Activated CD4-positive, alpha-beta T cell treated with anti-CD3 and anti-CD28 coated beads, Interleukin-10, Interleukin-2, amounts not matched to agents 100 ng/mL and 50 ng/mL, durations not matched to agents 16 hours and 8 hours (primary cell): ENCODE measurements around the gene TMC1.

ENCODE experiments used
- DNase-seq: peaks from one replicate; pipeline ENCODE4 v3.0.0-alpha.2; 2020

TMC1 gene

DNA sequence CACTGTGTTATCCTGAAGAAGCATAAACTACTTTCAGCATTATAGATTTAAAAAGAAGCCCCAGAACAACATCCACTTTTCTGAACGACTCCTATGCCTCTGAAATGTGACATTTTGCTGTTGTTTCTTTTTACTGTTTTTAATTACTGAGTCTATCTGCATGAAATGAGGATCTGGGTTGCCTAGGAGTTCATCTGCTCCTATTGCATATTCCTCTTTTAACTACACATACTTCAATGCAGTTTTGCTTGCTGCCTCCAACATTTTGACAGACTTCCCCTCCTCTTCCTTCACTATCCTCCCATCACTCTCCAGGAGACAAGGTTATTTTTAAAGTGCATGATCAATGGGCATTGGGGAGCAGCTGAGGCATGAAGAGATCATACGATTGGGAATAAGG lies 164.5 kb downstream of the TMC1 start:
- no peak for DNase-seq

- DNase-seq: no peak
Measured at GRCh38 chr9:72687331-72687730, 165.9 kb downstream of the TMC1 start.

DNA sequence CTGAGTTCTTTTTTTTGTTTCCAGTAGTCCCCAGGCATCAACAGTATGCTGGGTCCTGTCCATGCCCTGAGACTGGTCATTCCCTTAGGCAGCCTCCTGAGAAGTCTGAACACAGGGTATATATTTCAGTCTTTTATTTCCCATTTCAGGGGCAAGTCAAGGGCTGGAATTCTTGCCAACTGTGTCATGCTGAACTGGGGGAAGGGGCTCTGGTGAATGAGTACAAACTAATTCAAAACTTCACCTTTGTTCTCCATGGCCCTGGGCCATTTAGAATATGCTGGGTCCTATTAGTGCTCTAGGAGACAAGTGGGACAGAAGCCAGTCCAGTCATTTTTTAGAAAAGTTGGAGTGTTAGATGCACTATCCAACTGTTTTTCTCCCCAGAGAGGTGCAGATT lies 170.3 kb downstream of the TMC1 start:
- no peak for DNase-seq

GRCh38 chr9:72695365-72695764 lies 174.0 kb downstream of the TMC1 start:
- no peak for DNase-seq

DNA sequence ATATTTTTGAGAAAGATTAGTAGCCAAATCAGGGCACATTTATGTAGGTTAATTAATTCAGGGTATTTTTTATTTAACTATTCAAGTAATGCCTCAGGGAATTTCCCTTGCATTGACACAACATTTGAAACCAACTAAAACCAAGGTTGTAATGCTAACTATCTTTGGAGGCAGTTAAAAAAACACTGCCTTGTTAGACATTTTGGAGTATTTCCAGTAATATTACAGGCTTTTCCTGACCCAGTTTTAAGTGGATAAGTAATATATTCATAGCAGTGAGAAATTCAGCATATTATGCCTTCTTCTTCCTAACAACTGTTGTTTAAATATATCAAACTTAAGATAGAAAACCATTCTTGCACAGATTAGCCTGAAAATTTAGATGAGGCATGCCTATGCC lies 175.1 kb downstream of the TMC1 start:
- DNase-seq: no peak

- no peak for DNase-seq
Measured at GRCh38 chr9:72701510-72701909, 180.1 kb downstream of the TMC1 start.

GRCh38 chr9:72703574-72703973 lies 182.2 kb downstream of the TMC1 start:
- no peak for DNase-seq

DNA sequence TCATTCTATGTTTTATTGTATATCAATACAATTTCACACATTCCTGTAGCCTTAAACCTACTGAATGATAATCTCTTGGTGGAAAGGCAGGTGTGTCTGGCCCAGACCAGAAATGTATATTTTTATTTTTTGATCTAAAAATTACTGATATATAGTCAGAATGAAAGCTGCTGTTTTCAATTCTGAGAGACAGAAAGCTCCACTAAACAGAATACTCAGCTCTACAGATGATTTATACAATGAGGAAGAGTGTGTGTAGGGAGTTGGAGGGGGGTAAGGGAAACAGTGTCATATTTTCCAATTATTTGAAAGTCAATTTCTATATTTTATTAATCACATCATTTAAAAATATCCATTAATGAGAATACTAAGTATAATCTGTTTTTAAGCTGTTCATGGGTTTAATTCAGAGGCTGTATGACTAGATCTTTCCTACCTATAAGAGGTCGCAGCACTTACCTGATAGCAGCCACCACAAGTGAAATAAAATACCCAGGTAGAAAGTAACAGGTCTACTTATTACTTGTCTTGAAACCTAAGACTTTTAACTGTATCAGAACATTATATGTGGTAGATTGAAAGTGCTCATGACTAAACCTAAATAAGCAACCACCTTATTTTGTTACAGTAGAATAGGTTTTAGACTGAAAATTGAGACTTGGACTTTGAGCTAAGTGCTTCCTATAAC lies 183.4 kb downstream of the TMC1 start:
- DNase-seq: no peak

DNA sequence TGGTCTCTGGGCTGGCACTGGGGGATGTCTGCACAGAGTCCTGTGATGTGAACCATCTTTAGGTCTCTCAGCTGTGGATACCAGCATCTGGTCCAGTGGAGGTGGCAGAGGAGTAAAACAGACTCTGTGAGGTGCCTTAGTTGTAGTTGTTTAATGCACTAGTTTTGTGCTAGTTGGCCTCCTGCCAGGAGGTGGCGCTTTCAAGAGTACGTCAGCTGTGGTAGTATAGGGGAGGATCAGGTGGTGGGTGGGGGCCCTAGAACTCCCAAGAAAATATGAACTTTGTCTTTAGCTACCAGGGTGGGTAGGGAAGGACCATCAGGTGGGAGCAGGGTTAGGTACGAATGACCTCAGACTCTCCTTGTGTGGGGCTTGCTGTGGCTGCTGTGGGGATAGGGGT lies 197.1 kb downstream of the TMC1 start:
- peak; percentile 6 for DNase-seq

GRCh38 chr9:72721067-72721466 lies 199.7 kb downstream of the TMC1 start:
- no peak for DNase-seq

GRCh38 chr9:72726947-72727346 lies 205.5 kb downstream of the TMC1 start:
- no peak for DNase-seq

GRCh38 chr9:72728031-72728770 lies 206.8 kb downstream of the TMC1 start:
- no peak for DNase-seq

- no peak for DNase-seq
Measured at GRCh38 chr9:72733895-72734294, 212.5 kb downstream of the TMC1 start.

DNA sequence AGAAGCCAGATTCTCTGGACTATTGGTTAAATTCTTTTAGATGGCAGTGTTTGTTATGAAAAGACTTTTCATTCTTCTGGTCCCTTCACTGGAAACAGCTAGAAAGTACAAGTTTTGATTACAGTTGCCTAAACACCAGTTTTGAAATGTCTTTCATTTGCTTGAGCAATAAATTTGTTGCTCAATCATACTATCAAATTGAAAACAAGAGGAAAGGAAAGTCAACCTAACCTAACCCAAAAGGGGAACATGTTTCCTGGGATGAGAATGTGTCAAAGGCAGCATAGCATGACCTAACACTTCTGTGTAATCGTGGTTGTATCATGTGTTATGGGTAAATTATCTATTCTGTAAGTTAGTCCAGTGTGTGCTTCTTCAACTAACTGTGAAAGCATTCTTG lies 213.2 kb downstream of the TMC1 start:
- no peak for DNase-seq

DNA sequence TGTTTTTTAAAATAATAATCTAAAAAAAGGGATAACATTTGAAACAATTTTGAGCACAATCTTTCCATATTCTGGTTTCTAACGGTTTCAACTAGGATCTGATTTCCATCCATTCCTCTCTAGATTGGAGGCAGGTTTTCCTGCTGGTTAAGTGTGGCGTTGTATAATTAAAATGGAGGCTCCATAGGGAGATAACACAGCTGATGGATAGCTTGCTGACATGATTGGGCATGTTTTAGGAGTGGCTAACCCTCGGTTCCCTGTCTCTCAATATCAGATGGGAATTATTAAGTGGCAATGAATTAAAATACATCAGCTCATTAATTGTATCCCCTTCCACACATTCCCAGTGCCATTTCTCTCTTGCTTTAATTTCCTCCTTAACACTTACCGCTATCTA lies 222.4 kb downstream of the TMC1 start:
- no peak for DNase-seq

- no peak for DNase-seq
Measured at GRCh38 chr9:72749276-72749675, 227.9 kb downstream of the TMC1 start.

DNA sequence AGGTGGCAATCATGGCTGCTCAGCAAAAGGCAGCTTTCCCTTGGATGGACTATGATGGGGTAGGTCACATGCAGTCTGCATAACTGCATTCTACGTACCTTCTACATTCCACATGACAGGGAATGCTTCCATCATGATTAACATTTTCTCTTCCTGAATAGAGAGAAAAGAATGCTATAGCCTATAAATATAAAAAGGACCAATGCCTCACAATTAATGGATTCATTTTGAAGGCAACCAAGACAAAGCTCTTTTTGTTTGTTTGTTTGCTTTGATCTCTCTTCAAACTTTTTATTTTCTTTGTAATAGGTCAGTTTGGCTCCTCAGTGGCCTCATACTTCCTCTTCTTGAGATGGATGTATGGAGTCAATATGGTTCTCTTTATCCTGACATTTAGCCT lies 230.1 kb downstream of the TMC1 start:
- DNase-seq: no peak

DNA sequence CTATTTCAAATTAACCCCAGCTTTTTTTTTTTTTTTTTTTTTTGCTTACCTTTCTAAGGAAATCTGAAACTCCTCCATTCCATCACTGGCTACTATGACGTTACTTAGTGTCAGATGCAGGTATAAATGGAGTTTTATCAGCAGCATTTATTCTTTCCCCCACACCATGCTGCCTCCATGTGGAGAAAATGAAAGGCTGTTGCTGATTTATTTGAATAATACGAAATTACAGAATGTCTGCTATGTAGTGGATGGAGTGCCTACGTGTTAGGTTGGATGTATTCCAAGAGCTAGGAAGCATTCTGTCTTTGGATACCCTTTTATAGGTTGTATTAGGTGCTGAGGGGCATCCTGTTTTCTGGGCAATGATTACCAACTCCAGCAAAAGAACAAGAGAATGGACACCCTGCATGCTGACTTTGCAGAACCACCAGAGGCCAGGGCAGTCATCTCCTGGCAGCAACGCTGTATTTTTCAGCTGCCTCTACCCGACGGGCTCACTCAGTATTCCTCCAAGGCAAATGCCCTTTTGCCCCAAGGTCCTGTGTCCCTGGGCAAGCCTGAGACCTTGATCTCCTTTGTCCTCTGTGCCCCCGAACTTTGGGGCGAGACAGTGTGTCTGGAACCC lies 232.0 kb downstream of the TMC1 start:
- no peak for DNase-seq

- no peak for DNase-seq
Measured at GRCh38 chr9:72755836-72756235, 234.4 kb downstream of the TMC1 start.

- DNase-seq: no peak
Measured at GRCh38 chr9:72758944-72759343, 237.5 kb downstream of the TMC1 start.

DNA sequence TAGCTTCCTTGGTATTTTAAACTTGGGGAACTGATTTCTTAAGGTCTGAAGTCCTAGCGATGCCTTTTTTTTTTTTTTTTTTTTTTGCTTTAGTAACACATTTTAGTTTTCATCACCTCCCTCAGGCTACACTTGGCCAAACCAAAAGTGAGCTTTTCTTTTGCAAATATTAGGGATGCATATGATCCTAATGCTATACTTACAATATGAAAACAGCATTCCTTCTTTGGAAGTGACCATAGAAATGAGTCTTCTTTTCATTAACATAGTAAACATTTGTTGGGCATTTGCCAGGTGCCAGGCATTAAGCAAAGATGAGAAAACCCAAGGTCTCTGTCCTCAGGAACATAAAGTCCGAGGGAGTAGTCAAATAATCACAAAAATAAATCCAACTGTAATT lies 241.6 kb downstream of the TMC1 start:
- no peak for DNase-seq

DNA sequence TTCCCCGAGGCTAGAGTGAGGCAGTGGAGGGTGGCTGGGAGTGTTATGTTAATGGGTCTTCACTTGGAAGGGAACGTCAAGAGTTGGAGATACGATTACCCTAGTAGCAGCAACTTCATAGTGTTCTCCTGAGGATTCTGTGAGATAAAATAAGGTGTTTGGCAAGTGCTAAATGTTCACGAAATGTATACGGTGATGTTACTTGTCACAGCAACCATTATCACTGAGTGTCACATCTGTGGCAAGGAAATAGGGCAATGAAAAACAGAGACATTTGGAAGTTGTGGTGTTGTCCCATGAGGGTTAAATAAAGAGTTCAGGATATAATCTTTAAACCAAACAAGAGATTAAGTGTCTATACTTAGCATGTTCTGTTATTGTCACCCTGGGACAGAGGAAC lies 248.1 kb downstream of the TMC1 start:
- no peak for DNase-seq

DNA sequence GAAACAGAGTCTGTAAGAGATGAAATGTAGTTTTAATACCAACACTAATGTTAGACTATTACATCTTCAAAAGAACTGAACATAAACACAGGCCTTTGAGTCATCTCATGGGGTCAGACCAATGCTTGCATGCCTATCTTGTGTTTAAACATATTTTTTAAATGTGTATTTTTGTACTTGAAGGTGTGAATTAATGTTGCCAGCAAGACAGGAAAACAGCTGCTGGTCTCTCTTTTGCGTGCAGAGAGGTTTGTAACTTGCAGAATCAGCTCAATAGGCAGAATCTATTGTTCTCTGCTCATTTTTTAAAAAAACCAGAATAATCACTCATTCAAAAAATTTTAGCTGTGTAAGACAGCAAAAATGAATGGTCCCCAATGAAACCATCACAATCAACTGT lies 251.3 kb downstream of the TMC1 start:
- DNase-seq: no peak

DNA sequence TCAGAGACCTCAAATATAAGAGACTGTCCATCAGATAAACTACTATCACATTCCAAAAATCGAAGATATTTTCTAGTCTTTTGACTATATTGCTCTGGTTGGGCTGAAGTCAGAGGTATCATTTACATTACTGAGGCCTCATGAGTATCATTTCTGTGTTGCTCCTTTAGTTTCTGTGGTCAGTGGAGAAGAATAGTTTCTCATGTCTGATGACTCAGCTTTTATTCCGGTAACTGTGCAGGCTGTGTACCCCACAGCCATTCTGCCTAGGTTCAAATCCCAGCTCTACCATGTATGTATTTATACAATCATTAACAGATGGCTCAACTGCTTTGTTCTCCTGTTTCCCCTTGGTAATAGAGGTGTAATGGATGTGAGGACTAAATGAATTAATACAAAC lies 252.2 kb downstream of the TMC1 start:
- peak; percentile 8 for DNase-seq
